ENCODE results near the gene ZSCAN10. TPM values are rescaled to one million over a fixed set of nuclear protein-coding genes. Genes with fewer than 3 reads are reported as not detected.
A peak's percentile ranks its signal among the peaks of the same experiment; 100 is the strongest.

Gene ZSCAN10
- total and polyA plus RNA-seq, 9 donors, result 0.12 to 0.44 (median 0.15) TPM; not detected in 2

GRCh38 chr16:3134338-3135125 lies 35.4 kb upstream of the ZSCAN10 start, which contains the start of gene ZNF213:
Gene ZNF213 (plus strand): TSS chr16:3135029. CDS start chr16:3137281, 2,252 bp downstream.
- peaks cover 17% of the 10 kb centered on the region for H3K4me1 ChIP-seq (ENCODE audit: control insufficient read depth, insufficient read depth, low read length)

GRCh38 chr16:3133844-3134243 lies 34.8 kb upstream of the ZSCAN10 start:
- no peak for DNase-seq
- peak overlapping the region; percentile 99 for H3K27ac ChIP-seq (ENCODE audit: low read length)
- peaks cover 31% of the 10 kb centered on the region for H3K36me3 ChIP-seq (ENCODE audit: control insufficient read depth, insufficient read depth, low read length)
- no peaks in the 10 kb centered on the region for H3K27me3 ChIP-seq (ENCODE audit: control insufficient read depth, insufficient read depth, low read length)
- H3K4me1 ChIP-seq (ENCODE audit: control insufficient read depth, insufficient read depth, low read length), result peaks cover 21% of the 10 kb centered on the region
- H3K4me3 ChIP-seq (ENCODE audit: low read length), result peak overlapping the region; percentile 99
- WGBS (ENCODE audit: insufficient coverage), result 0% methylated on average over 3 of the region's 7 CpGs
- no peaks in the 10 kb centered on the region for H3K9me3 ChIP-seq (replicated peaks; ENCODE audit: control insufficient read depth, low read depth, low read length)

More at GRCh38 chr16:3134338-3135125, 35.4 kb upstream of the ZSCAN10 start, which contains the start of gene ZNF213:
- Histone ChIP-seq H3K27ac (ENCODE audit: low read length) (peak within 1 kb of the TSS; percentile 99), H3K36me3 (ENCODE audit: control insufficient read depth, insufficient read depth, low read length) (peaks cover 35% of the 10 kb centered on the region), H3K27me3 (ENCODE audit: control insufficient read depth, insufficient read depth, low read length) (no peaks in the 10 kb centered on the region), H3K9me3 (replicated peaks; ENCODE audit: control insufficient read depth, low read depth, low read length) (no peaks in the 10 kb centered on the region), H3K4me3 (ENCODE audit: low read length) (peak within 1 kb of the TSS; percentile 99)
- under 1% methylated on average over 49 of the region's 63 CpGs for WGBS (ENCODE audit: insufficient coverage)
- DNase-seq, result peak; percentile 100

GRCh38 chr16:3131755-3132377 lies 32.8 kb upstream of the ZSCAN10 start:
- WGBS (ENCODE audit: insufficient coverage), result 61% methylated on average over 5 of the region's 12 CpGs
- Histone ChIP-seq H3K36me3 (ENCODE audit: control insufficient read depth, insufficient read depth, low read length) (peaks cover 24% of the 10 kb centered on the region), H3K4me3 (ENCODE audit: low read length) (no peak overlapping the region), H3K27ac (ENCODE audit: low read length) (no peak overlapping the region), H3K27me3 (ENCODE audit: control insufficient read depth, insufficient read depth, low read length) (no peaks in the 10 kb centered on the region), H3K4me1 (ENCODE audit: control insufficient read depth, insufficient read depth, low read length) (peaks cover 30% of the 10 kb centered on the region), H3K9me3 (replicated peaks; ENCODE audit: control insufficient read depth, low read depth, low read length) (no peaks in the 10 kb centered on the region)
- no peak for DNase-seq

DNA sequence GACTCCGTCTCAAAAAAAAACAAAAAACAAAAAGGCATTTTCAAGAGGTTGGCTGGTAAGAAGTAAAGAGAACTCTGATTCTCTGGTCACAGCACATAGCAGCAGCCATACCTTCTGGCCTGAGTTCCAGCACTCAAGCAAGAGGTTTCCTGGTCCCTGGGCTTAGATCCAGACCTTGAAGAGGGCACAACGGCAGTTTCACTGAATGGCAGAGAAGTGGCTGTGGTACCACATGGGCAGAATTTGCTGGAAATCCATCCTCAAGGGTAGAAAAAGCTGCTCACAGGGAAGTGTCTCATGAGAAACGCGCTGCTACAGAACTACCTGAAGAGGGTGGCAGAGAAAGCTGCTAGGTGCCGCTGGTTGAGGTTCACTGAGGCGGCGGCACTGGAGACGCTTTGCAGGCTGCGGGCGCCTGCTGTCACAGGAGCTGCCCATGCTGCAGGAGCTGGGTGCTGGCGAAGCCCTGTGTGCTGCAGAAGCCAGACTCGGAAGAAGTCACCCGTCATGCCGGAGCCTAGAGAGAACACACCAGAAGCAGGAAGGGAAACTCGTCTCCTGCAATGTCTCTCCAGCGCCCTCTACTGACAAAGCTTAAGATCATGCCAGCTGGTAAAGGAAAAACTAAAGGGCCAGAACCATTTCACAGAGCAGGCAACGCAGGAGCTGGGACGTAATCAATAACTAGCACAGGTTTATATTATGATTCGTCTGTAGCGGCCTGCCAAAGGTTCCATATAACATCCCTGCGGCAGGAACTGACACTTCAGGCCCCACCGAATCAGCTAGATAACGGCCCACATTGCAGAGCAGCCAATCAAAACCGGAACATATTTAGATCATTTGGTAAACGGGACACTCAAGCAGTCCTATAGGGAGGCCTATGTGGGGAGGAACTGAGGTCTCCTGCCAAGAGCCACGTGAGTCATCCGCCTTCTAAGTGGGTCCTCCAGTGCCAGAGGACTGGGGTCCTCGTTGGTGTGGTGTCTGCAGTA lies 30.3 kb upstream of the ZSCAN10 start:
- WGBS (ENCODE audit: insufficient coverage), result 31% methylated on average over 22 of the region's 28 CpGs

GRCh38 chr16:3127745-3128144 lies 28.7 kb upstream of the ZSCAN10 start:
- no peaks in the 10 kb centered on the region for H3K9me3 ChIP-seq (replicated peaks; ENCODE audit: control insufficient read depth, low read depth, low read length)
- no peaks in the 10 kb centered on the region for H3K27me3 ChIP-seq (ENCODE audit: control insufficient read depth, insufficient read depth, low read length)
- H3K36me3 ChIP-seq (ENCODE audit: control insufficient read depth, insufficient read depth, low read length), result peaks cover 29% of the 10 kb centered on the region
- 71% methylated on average over 6 of the region's 6 CpGs for WGBS (ENCODE audit: insufficient coverage)
- H3K4me1 ChIP-seq (ENCODE audit: control insufficient read depth, insufficient read depth, low read length), result peaks cover 37% of the 10 kb centered on the region
- DNase-seq, result no peak
- H3K4me3 ChIP-seq (ENCODE audit: low read length), result no peak overlapping the region
- peak overlapping the region; percentile 20 for H3K27ac ChIP-seq (ENCODE audit: low read length)

More for the DNA sequence above, 30.3 kb upstream of the ZSCAN10 start:
- DNase-seq, result peak; percentile 93
- Histone ChIP-seq H3K4me3 (ENCODE audit: low read length) (peak overlapping the region; percentile 32), H3K4me1 (ENCODE audit: control insufficient read depth, insufficient read depth, low read length) (peaks cover 30% of the 10 kb centered on the region), H3K27ac (ENCODE audit: low read length) (peak overlapping the region; percentile 65), H3K36me3 (ENCODE audit: control insufficient read depth, insufficient read depth, low read length) (peaks cover 29% of the 10 kb centered on the region), H3K27me3 (ENCODE audit: control insufficient read depth, insufficient read depth, low read length) (no peaks in the 10 kb centered on the region), H3K9me3 (replicated peaks; ENCODE audit: control insufficient read depth, low read depth, low read length) (no peaks in the 10 kb centered on the region)

DNA sequence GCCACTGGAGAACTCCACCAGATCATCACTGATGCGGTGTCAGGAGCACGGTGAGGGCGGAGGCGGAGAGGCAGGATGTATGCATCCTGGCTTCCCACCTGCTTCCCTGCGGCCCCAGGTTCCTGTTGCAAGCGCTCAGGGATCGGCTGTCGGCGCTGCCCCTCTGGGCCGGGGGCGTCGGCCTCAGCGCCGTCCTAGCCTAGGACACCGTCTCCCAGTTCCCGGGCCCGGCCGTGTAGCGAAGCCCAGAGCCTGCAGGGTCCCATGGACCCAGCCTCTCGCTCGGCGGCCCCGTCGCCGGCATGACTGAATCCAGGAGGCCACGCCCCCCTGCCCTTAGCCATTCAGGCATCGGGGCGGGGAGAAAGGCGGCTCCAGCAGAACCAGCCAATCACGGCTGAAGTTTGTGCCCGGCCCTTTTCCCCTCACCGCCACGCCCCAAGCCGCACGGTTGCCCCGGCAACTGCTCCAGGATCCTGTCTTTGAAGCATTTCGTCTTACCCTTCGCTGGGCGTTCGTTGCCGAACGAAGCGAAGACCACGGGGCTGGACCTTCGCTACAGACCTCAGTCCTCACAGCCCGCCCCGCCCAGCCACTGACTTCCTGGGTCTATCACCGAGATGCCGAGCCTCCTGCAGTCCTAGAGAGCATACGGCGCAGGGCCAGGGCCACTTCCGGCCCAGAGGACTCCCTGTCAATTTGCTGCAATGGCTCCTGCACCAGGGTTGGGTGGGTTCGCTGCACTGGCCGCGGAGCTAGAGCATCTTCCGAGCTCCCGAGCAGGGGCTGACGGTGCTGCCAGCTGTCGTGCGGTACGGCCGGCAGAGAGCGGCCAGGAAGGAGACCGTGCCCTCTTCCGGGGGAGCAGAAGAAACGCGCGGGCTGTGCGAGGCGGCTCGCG lies 25.1 kb upstream of the ZSCAN10 start:
- Histone ChIP-seq H3K9me3 (replicated peaks; ENCODE audit: control insufficient read depth, low read depth, low read length) (no peaks in the 10 kb centered on the region), H3K4me3 (ENCODE audit: low read length) (peak overlapping the region; percentile 76), H3K27me3 (ENCODE audit: control insufficient read depth, insufficient read depth, low read length) (no peaks in the 10 kb centered on the region), H3K4me1 (ENCODE audit: control insufficient read depth, insufficient read depth, low read length) (peaks cover 52% of the 10 kb centered on the region), H3K27ac (ENCODE audit: low read length) (peak overlapping the region; percentile 92), H3K36me3 (ENCODE audit: control insufficient read depth, insufficient read depth, low read length) (peaks cover 37% of the 10 kb centered on the region)
- under 1% methylated on average over 70 of the region's 72 CpGs for WGBS (ENCODE audit: insufficient coverage)
- peak; percentile 98 for DNase-seq

DNA sequence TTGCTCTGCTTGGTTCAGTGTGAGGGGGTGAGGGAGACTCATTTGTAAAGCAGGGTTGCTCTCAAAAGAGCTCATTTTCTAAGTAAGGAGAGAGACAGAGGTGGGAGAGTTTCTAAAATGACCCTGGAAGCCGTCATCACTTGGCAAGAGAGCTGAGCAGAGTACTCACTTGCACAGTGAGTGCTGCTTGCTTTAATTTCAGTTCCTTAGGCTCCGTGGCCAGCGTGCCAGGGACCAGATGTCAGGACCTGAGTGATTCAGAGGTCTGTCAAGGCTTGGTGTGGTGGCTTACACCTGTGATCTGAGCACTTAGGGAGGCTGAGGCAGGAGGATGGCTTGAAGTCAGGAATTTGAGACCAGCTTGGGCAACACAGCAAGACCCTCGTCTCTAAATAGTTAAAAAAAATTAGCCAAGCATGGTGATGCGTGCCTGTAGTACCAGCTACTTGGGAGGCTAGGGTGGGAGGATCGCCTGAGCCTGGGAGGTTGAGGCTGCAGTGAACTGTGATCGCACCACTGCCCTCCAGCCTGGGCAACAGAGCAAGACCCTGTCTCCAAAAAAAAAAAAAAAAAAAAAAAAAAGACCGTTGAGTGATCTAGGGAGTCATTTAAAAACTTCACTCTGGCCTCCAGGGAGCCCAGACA lies 24.0 kb upstream of the ZSCAN10 start:
- no peak for DNase-seq
- no peaks in the 10 kb centered on the region for H3K27me3 ChIP-seq (ENCODE audit: control insufficient read depth, insufficient read depth, low read length)
- H3K36me3 ChIP-seq (ENCODE audit: control insufficient read depth, insufficient read depth, low read length), result peaks cover 45% of the 10 kb centered on the region
- H3K9me3 ChIP-seq (replicated peaks; ENCODE audit: control insufficient read depth, low read depth, low read length), result no peaks in the 10 kb centered on the region
- H3K27ac ChIP-seq (ENCODE audit: low read length), result peak overlapping the region; percentile 16
- no peak overlapping the region for H3K4me3 ChIP-seq (ENCODE audit: low read length)
- H3K4me1 ChIP-seq (ENCODE audit: control insufficient read depth, insufficient read depth, low read length), result peaks cover 47% of the 10 kb centered on the region
- WGBS (ENCODE audit: insufficient coverage), result 57% methylated on average over 4 of the region's 8 CpGs

GRCh38 chr16:3121851-3122467 lies 22.9 kb upstream of the ZSCAN10 start:
- DNase-seq, result peak; percentile 89
- WGBS (ENCODE audit: insufficient coverage), result 25% methylated on average over 1 of the region's 7 CpGs
- peaks cover 45% of the 10 kb centered on the region for H3K36me3 ChIP-seq (ENCODE audit: control insufficient read depth, insufficient read depth, low read length)
- no peak overlapping the region for H3K4me3 ChIP-seq (ENCODE audit: low read length)
- H3K27ac ChIP-seq (ENCODE audit: low read length), result peak overlapping the region; percentile 76
- H3K9me3 ChIP-seq (replicated peaks; ENCODE audit: control insufficient read depth, low read depth, low read length), result no peaks in the 10 kb centered on the region
- peaks cover 41% of the 10 kb centered on the region for H3K4me1 ChIP-seq (ENCODE audit: control insufficient read depth, insufficient read depth, low read length)
- H3K27me3 ChIP-seq (ENCODE audit: control insufficient read depth, insufficient read depth, low read length), result no peaks in the 10 kb centered on the region
